WI38 (cell line): ENCODE results near the gene DEUP1.

Source experiments
- H3K4me3 ChIP-seq: 2 replicates; pipeline ENCODE4 v1.5.1; 2011; ENCODE audit warnings: low read depth, mild to moderate bottlenecking, control low read depth, low read length
- CTCF ChIP-seq: IDR thresholded peaks from 2 replicates; pipeline ENCODE4 v1.5.1; 2012; ENCODE audit warnings: low read depth, mild to moderate bottlenecking, control low read depth, low read length

Gene DEUP1

GRCh38 chr11:93477684-93478234 lies 147.2 kb downstream of the DEUP1 start:
- TF ChIP-seq CTCF, result no peak
- H3K4me3 ChIP-seq, result no peak overlapping the region

- no peak for TF ChIP-seq CTCF
- no peak overlapping the region for H3K4me3 ChIP-seq
Measured at GRCh38 chr11:93478841-93479240, 148.3 kb downstream of the DEUP1 start.

GRCh38 chr11:93480256-93480655 lies 149.7 kb downstream of the DEUP1 start:
- H3K4me3 ChIP-seq, result no peak overlapping the region
- TF ChIP-seq CTCF, result no peak

- no peak for TF ChIP-seq CTCF
- no peak overlapping the region for H3K4me3 ChIP-seq
Measured at GRCh38 chr11:93480756-93481155, 150.2 kb downstream of the DEUP1 start.

GRCh38 chr11:93481279-93481678 lies 150.7 kb downstream of the DEUP1 start:
- TF ChIP-seq CTCF, result no peak
- no peak overlapping the region for H3K4me3 ChIP-seq

GRCh38 chr11:93481696-93482095 lies 151.2 kb downstream of the DEUP1 start:
- no peak for TF ChIP-seq CTCF
- no peak overlapping the region for H3K4me3 ChIP-seq

- TF ChIP-seq CTCF, result no peak
- no peak overlapping the region for H3K4me3 ChIP-seq
Measured at GRCh38 chr11:93482556-93482955, 152.0 kb downstream of the DEUP1 start.
